Thyroid gland (tissue), 4 donors: ENCODE data around the gene CHTF18.

Experiments
- CTCF ChIP-seq, 6 experiments: fragments of 200-600 bp in 3 of 6; fragments of 450-650 bp in 3 of 6; sonication (generic) in 3 of 6; IDR thresholded peaks; one replicate each; pipeline ENCODE4 v1.5.1; 2016 to 2019; ENCODE audit warnings: antibody characterized with exemption in 6 of 6, mild to moderate bottlenecking in 2 of 6, inconsistent platforms in 1 of 6, moderate library complexity in 1 of 6
- POLR2A ChIP-seq, 2 donors: fragments of 450-650 bp; IDR thresholded peaks; one replicate each; pipeline ENCODE4 v1.6.1; 2017; ENCODE audit warnings: antibody characterized with exemption in 2 of 2, mild to moderate bottlenecking in 2 of 2, moderate library complexity in 1 of 2

GRCh38 chr16:760545-761343 lies 27.7 kb upstream of the CHTF18 start, which contains the start of gene MSLN:
- TF ChIP-seq POLR2A (IDR thresholded peaks at IDR 0.05): no peak
- TF ChIP-seq CTCF (IDR thresholded peaks at IDR 0.05): no peak
